NCI-H2196 (cell line): ENCODE measurements around the gene PLPPR3.

Source experiments
- DNase-seq: peaks from one replicate; lab custom pipeline; 2025; ENCODE audit not compliant: unreplicated experiment; lab: John Stamatoyannopoulos, UW

Gene PLPPR3

DNA sequence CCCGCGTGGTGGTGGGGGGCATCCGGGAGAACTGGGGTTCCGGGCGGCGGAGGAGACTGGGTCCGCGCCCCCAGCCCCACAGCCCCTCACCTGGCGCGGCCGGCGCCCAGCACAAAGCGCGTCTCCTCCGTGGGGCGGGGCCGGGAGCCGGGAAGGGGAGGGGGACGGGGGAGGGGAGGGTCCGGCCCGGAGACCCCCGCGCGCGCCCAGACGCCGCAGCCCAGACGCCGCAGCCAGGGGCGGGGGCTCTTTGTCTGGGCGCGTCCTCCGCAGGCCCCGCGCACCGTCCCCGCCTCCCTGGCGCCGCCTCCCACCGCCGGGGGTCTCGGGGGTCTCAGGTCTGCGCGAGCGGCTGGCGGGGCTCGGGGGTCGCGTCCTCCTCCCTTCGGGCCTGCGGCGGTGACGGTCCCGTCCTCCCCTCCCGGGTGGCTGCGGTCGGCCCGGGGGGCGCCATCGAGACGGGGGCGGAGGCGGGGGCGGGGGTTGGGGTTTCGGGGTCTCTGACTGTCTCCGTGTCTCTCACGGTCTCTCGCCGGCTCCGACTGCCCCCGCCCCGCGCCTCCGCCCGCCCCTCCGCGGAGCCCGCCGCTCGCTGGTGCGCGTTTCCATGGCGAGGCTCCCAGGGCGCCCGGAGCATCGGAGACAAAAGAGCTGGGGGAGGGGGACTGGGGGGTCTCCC is at the start of gene PLPPR3:
Gene PLPPR3, minus strand, starts transcription at position 131 of the 679 bp plus-strand sequence. CDS start 396 bp downstream, outside the sequence.
- DNase-seq: no peak

GRCh38 chr19:870963-871401 is 49.2 kb upstream of the PLPPR3 start:
- peak; percentile 92 for DNase-seq

DNA sequence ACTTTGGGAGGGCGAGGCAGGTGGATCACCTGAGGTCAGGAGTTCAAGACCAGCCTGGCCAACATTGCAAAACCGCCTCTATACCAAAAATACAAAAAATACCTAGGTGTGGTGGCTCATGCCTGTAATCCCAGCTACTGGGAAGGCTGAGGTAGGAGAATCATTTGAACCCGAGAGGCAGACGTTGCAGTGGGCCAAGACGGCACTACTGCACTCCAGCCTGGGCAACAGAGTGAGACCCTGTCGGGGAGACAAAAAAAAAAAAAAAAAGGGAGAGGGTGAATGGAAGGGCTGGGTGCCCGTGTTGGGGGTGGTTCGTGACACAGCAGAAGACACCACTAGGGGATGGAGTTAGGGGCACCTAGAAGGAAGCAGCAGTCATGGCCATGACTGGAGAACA is 48.6 kb upstream of the PLPPR3 start:
- DNase-seq: no peak

DNA sequence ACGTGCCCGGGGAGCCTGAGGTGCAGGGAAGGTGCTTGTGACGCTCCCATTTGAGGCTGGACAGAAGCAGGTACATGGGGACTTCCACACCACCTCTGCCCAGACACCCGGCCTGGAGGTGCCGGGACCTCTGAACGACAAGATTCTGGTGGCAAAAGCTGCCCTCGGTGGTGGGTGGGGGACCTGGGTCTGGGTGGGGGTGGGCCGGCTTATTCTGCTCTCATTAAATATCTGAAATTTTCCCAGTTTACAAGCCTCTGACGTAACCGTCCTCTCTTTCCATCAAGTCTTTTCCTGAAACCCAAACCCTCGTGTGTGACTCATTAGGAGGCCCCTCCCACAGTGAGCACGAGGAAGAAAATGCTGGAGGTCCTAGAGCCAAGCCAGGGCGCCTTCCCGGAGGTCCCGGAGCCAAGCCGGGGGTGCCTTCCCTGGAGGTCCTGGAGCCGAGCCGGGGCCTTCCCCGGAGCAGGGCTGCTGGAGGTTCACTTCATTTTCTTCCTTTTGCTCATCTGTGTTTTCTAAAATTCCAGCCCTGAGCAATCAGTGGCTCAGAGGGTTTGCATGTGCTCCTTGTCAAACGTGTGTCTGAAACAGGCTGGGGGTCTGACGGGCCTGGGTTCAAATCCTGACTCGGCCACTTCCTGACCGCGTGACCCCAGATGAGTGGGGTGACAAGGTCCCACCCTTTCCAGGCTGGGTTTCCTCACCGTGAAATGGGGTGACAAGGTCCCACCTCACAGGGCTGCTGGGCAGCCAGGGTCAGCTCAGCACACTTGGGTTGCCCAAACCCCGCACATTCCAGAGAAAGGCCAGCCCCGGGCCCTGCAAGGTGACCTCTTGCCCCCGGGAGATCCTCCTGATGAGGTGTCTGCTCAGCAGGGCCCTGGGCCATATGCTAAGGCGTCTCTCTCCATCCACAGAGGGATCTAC is 47.8 kb upstream of the PLPPR3 start:
- peak; percentile 42 for DNase-seq

GRCh38 chr19:868458-869244 is 46.9 kb upstream of the PLPPR3 start:
- no peak for DNase-seq

DNA sequence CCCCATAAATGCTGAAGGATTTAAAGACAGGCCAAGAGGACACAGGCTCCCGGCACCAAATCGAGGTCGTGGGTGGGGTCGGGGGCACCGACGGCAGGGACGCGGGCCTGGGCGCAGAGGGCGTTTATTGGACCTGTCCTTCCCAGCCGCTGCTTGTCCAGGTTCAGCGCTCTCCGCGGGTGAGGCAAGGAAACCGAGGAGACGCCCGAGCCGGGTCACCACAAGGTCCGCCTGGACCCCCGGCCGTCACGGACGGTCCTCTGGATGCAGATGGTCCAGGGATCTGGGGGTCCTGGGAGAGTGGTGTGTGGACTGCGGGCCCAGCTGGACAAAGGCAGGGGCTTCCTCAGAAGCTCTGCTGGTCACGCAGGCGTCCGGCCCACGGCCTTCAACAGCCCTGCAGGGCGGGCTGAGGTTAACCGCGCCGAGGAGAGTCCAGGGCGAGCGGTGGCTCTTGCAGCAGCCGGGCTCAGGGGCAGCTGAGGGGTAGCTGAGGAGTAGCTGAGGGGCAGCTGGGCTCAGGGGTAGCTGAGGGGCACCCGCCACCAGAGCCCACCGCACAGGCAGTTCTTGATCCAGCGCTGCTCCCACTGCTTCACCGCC is 46.2 kb upstream of the PLPPR3 start:
- no peak for DNase-seq

DNA sequence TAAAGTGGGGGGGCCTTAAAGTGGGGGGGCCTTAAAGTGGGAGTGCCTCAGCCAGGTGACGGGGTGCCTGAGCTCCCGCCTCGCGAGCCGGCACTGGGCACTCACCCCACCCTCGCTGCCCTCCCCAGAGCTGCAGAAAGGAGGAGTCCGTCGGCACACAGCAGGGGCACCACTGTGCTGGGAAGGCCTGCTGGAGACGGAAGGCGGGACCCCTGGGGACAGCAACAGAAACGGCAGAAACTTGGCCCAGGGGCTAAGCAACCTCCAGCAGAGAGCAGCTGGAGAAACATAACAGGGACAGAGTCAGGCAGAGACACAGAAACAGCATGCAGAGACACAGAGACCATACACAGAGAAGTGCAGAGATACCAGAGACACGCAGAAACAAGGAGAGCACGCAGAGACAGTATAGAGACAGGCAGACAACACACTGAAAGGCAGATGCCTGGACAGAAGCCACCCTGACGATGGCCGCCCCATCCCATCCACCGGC is 45.6 kb upstream of the PLPPR3 start:
- DNase-seq: no peak

DNA sequence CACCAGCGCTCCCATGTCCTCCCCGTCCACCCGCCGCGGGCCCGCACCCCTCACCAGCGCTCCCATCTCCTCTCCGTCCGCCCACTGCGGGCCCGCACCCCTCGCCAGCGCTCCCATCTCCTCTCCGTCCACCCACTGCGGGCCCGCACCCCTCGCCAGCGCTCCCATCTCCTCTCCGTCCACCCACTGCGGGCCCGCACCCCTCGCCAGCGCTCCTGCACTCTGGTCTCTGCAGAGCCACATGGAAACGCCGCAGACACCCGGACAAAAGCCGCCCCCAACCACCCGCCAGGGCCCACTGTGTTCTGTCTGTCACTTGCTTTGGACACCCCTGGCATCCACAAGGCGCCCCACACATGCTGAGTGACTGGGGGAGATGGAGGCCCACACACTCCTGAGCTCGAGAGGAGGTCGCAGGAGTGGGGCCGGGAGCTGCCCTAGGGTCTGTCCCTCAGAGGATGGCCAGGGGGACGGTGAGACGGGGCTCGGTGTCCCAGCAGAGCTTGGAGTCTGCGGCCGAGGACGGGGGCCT is 45.1 kb upstream of the PLPPR3 start:
- DNase-seq: no peak

GRCh38 chr19:863315-863620 is 41.5 kb upstream of the PLPPR3 start:
- no peak for DNase-seq

- peak; percentile 44 for DNase-seq
Observed at GRCh38 chr19:862581-863314, 41.0 kb upstream of the PLPPR3 start.

- peak; percentile 83 for DNase-seq
Observed at GRCh38 chr19:861756-862580, 40.2 kb upstream of the PLPPR3 start.

- no peak for DNase-seq
Observed at GRCh38 chr19:861141-861755, 39.5 kb upstream of the PLPPR3 start.

DNA sequence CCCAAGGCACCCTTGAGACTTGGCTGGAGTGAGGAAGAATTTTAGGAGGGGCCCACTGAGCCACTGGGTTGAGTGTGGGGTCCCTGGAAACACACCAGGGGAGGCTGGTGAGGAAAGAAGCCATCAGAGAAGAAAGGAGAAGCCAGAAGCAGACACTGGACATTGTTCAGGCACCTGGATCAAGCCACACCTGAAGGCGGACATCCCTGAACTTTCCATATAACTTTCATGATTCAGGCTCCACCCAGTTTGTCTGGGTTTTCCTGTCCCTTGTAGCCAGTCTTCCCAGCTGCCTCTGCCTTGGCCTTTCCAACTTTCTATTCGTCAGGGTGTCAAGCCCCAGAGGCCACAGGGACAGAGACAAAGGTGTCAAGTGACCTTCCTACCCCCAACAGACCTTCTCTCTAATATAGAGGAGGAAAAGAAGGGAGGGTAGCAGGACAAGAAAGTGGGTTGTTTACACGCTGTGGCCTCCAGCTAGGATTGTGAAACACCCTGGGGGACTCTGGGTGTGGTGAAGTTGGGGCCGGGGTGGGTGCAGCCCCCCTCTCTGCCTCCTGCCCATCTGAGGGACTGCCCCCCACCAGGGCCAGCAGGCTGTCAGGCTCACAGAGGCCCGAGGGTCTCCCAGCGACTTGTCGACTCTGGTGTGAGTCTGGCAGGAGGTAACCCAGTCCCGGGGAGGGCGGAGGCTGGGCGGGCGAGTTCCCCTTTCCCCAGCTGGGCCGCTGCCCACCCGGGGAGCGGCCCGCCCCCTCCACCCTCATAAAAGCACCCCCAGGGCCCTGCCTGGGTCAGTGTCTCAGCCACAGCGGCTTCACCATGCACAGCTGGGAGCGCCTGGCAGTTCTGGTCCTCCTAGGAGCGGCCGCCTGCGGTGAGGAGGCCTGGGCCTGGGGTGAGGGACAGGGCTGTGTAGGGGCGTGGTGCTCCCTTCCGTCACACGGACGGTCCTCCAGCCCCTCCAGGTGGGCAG is 37.4 kb upstream of the PLPPR3 start, which contains the start of gene CFD:
Gene CFD, plus strand, starts transcription at position 797 of the 976 bp plus-strand sequence. Its CDS starts 26 bp downstream, at position 823.
- no peak for DNase-seq

DNA sequence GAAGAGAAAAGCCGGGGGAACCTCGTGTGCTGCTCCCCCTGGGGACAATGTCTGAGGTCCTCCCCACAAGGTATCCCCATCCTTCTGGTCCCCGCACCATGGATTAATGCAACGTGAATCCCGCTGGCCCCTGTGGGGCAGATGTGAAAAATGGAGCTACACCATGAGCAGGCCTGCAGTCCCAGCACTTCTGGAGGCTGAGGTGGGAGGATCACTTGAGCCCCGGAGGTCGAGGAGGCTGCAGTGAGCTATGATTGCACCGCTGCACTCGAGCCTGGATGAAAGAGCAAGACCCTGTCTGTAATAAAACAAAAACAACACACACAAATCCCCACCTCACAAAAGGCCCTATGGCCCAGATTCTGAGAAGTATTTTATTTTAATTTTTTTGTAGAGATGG is 36.5 kb upstream of the PLPPR3 start:
- no peak for DNase-seq

- no peak for DNase-seq
Observed at GRCh38 chr19:855566-856120, 33.9 kb upstream of the PLPPR3 start.

DNA sequence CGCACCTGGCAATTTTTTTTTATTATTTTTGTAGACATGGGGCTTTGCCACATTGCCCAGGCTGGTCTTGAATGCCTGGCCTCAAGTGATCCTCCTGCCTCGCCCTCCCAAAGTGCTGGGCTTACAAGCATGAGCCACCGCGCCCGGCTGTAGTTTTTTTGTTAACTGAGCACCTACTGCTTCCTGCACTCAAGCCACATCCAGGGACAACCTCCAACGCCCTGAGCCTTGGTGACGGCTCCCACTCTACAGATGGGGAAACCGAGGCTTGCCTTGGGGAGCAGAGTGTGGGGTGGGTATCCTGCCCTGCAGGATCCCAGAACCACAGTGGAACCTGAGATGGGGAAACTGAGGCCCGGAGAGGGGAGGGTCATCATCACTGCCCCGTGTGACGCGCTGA is 33.4 kb upstream of the PLPPR3 start:
- no peak for DNase-seq

GRCh38 chr19:854549-854948 is 32.8 kb upstream of the PLPPR3 start:
- no peak for DNase-seq
